Kidney (tissue), 14 donors: ENCODE measurements around the gene PAQR7. TPM values are rescaled to one million over a fixed set of nuclear protein-coding genes. Genes with fewer than 3 reads are reported as not detected.

Source experiments
- DNase-seq, 5 donors: peaks; one replicate each; pipeline ENCODE4 v3.0.0-alpha.2; 2013 to 2020
- FAIRE-seq: peaks from 2 replicates; lab custom pipeline; 2012; peaks lifted over from hg19 to GRCh38; lab: Jason Lieb, UNC
- H3K27ac ChIP-seq, 2 donors: one replicate each; pipeline ENCODE4 v1.7.0; 2013; ENCODE audit warnings: low read depth in 2 of 2, low read length in 2 of 2, inconsistent platforms in 1 of 2
- H3K27me3 ChIP-seq: one replicate; pipeline ENCODE4 v1.7.1; 2013; ENCODE audit warnings: low read length, inconsistent platforms; ENCODE audit not compliant: control insufficient read depth, insufficient read depth
- H3K36me3 ChIP-seq, 3 donors: one replicate each; pipeline versions ENCODE4 v1.7.0 to v1.7.1; 2013; ENCODE audit warnings: low read length in 3 of 3, control low read depth in 1 of 3, inconsistent platforms in 1 of 3; ENCODE audit not compliant: insufficient read depth in 3 of 3, control insufficient read depth in 2 of 3
- H3K4me1 ChIP-seq, 3 donors: one replicate each; pipeline versions ENCODE4 v1.7.0 to v1.7.1; 2013; ENCODE audit warnings: low read length in 3 of 3, inconsistent platforms in 1 of 3, low read depth in 1 of 3; ENCODE audit not compliant: control insufficient read depth in 2 of 3, insufficient read depth in 2 of 3
- H3K4me3 ChIP-seq, 3 donors: one replicate each; pipeline versions ENCODE4 v1.7.0 to v1.8.1; 2013; ENCODE audit warnings: low read length in 3 of 3, control low read depth in 1 of 3, inconsistent platforms in 1 of 3
- H3K9ac ChIP-seq, 3 donors: one replicate each; pipeline versions ENCODE4 v1.7.0 to v1.7.1; 2013; ENCODE audit warnings: low read length in 3 of 3, control low read depth in 1 of 3, inconsistent platforms in 1 of 3
- H3K9me3 ChIP-seq, 3 donors: one replicate each; pipeline versions ENCODE4 v1.7.0 to v1.7.1; 2013; ENCODE audit warnings: low read length in 3 of 3, control low read depth in 1 of 3, inconsistent platforms in 1 of 3; ENCODE audit not compliant: control insufficient read depth in 2 of 3, insufficient read depth in 1 of 3
- CTCF ChIP-seq: IDR thresholded peaks from 3 replicates; pipeline ENCODE4 v1.5.1; 2012; ENCODE audit warnings: mild to moderate bottlenecking, moderate library complexity, borderline replicate concordance; ENCODE audit not compliant: insufficient read depth; ENCODE audit errors: extremely low read depth
- intact Hi-C: fragments of 100-400 bp; cut with DNase I; formaldehyde crosslinking; loops from one replicate; pipeline ENCODE4 v1.11.1; 2022
- polyA plus RNA-seq: library from polyadenylated mRNA; stranded (reverse); fragments of 350-450 nt; fragmentation: Illumina TruSeq; extraction: RNeasy Lipid Tissue Mini Kit (QIAGEN cat#74804); gene quantifications from one replicate; pipeline ENCODE4 v1.2.3, GENCODE V29; 2014; ENCODE audit warnings: low read depth, low replicate concordance; ENCODE audit not compliant: insufficient read depth
- total RNA-seq: library from RNA; stranded (reverse); fragmentation: NEBNext Ultra II Directional; extraction: Animal tissue kit (Norgen Biotek cat#: 25700); gene quantifications from one replicate; pipeline ENCODE4 v1.2.1, GENCODE V29; 2021
- donor health status: control.
- donor health status: control.
- donor health status: control.
- donor health status: control.
- donor health status: control.
- donor health status: DM: yes; HTN: yes; CAD: no.
- donor health status: Normal renal cell carcinoma (clear cell type).

Gene PAQR7
- total and polyA plus RNA-seq, 2 donors from 2014 or later: 30.2 to 52.0 TPM

DNA sequence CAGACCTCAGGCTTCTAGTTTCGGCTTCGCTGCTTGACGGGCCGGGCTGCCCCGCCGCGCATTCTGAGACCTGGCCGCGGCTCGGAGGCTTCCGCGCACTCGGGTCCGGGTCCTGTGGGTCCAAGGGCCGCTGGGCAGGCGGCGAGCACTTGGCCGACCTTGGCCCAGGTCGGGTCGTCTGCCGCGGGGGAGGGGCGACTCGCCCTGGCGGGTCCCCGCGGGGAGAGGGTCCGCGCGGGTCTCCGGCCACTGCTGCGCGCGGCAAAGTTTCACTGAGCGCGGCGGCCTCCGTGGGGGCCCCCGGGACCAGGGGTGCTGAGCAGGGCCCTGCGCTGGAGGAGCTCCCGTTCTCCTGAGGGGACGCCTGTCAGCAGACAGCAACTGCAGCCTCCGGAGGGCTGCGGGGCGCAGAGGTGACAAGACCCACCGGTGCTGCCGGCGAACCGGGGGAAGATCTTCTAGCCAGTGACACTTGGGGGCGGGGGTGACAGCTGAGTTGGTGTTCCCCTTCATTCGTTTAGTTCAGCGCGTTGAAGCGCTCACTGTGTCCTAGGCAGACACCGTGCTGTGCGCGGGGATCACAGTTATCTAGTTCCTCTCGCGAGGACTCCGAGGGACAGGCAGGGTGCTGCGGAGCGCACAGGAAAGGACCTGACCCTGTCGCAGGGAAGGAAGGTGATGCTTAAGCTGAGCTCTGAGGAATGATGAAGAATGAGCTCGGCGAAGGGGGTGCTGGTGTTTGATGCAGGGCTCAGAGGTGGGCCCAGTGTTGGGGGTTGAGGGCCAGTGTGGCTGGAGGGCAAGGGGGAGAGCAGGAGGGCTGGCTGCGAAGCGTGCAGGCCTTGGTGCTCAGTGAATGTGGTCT lies 55.0 kb downstream of the PAQR7 start:
- peak overlapping the region; percentile 60 to 93 (median 72) for H3K9ac ChIP-seq
- TF ChIP-seq CTCF: no peak
- H3K36me3 ChIP-seq: peaks cover 0 to 4% (median 0%) of the 10 kb centered on the region in 3 donors
- DNase-seq: peak; percentile 61 to 86 (median 74)
- H3K4me1 ChIP-seq: peaks cover 4 to 34% (median 22%) of the 10 kb centered on the region in 3 donors
- H3K4me3 ChIP-seq: peak overlapping the region; percentile 65 to 84 (median 77)
- H3K9me3 ChIP-seq: no peaks in the 10 kb centered on the region
- intact Hi-C loops: no loop called here
- peak overlapping the region; percentile 89 to 93 for H3K27ac ChIP-seq
- no peak for FAIRE-seq
- H3K27me3 ChIP-seq: no peaks in the 10 kb centered on the region

DNA sequence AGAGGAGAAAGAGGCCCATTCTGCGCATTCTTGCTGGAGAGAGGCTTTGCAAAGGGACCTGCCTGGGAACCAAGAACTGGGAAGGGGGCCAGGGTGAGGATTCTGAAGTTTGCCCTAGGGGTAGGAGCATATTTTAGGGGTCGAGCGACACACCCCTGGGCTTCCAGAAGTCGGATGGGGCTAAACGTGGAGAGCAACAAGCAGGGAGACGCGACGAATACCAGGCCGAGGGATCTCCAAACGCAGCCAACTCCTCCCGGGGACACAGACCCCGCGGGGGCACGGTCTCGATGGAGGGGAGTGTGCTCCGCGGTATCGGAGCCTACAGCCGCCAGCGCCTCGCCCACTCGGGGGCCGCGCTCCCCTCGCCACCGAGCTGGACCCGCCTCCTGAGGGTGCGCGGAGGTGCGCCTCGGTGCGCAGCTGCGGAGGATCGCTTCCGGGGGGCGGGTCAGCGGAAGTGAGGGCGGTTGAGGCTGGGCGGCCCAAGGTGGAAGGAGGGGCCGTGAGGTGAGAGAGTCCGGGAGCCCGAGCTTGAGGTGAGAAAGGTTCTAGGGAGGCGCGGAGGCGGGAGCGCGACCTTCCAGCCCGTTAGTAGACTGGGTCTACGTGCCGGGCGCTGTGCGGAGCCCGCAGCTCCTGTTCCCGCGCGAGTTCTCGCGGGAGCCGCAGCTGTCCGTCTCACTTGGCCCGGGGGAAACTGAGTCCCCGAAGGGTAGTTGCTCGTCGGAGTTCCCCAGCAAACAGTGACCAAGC lies 55.8 kb downstream of the PAQR7 start, which contains the start of gene MTFR1L:
Gene MTFR1L (plus strand): TSS at position 464 of the 756 bp plus-strand sequence. CDS start 3,151 bp downstream, outside the sequence.
- FAIRE-seq (no peak), DNase-seq (peak; percentile 91 to 96 (median 94))
- Histone ChIP-seq H3K9ac (peak within 1 kb of the TSS; percentile 60 to 93 (median 72)), H3K27ac (peak within 1 kb of the TSS; percentile 89 to 93), H3K9me3 (no peaks in the 10 kb centered on the region), H3K4me1 (peaks cover 4 to 34% (median 22%) of the 10 kb centered on the region in 3 donors), H3K27me3 (no peaks in the 10 kb centered on the region), H3K36me3 (peaks cover 0 to 4% (median 0%) of the 10 kb centered on the region in 3 donors), H3K4me3 (peak within 1 kb of the TSS; percentile 65 to 84 (median 77))
- intact Hi-C loops: no loop called here
- TF ChIP-seq CTCF: no peak

DNA sequence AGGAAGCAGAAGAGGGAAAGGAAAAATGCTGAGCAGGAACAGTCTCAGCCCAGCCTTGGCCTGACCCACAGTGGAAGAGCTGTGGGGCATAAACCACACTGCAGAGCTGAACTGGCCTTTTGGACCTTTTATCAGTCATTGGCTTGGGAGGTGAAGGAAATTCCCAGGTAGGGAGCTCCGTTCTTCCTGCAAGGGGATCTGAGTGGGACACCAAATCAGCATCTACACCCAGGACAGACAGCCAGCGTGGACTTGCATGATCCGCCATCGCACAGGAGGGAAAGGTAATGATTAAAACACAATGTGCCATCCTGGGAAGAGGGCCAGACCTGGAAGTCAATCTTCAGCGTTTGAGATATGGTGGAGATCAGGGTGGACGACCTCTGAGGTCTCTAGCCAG lies 56.9 kb downstream of the PAQR7 start:
- Histone ChIP-seq H3K36me3 (peaks cover 0 to 3% (median under 1%) of the 10 kb centered on the region in 3 donors), H3K9ac (no peak overlapping the region), H3K4me1 (peaks cover 4 to 34% (median 22%) of the 10 kb centered on the region in 3 donors), H3K27me3 (no peaks in the 10 kb centered on the region), H3K4me3 (peak overlapping the region; percentile 65 to 77 (median 70)), H3K27ac (peak overlapping the region in 1 of 2 donors; percentile 38), H3K9me3 (no peaks in the 10 kb centered on the region)
- intact Hi-C loops: no loop called here
- TF ChIP-seq CTCF: no peak
- FAIRE-seq (no peak), DNase-seq (peak in 1 of 5 donors; percentile 45)
